HepG2 (cell line): ENCODE data around the gene DLST. TPM values are rescaled to one million over a fixed set of nuclear protein-coding genes. Genes with fewer than 3 reads are reported as not detected.

Source experiments
- CBX1 ChIP-seq: IDR thresholded peaks from one replicate; pipeline ENCODE4 v1.6.1; 2016; ENCODE audit warnings: antibody characterized with exemption, low read depth
- EEA1 ChIP-seq: sonication (generic); formaldehyde crosslinking; IDR thresholded peaks from 2 replicates; pipeline ENCODE4 v1.5.1; 2020; ENCODE audit warnings: mild to moderate bottlenecking, missing genetic modification reagents, borderline replicate concordance
- GPN1 ChIP-seq: sonication (generic); formaldehyde crosslinking; IDR thresholded peaks from 2 replicates; pipeline ENCODE4 v1.5.1; 2020; ENCODE audit warnings: missing genetic modification reagents, borderline replicate concordance
- ISL2 ChIP-seq: sonication (generic); formaldehyde crosslinking; IDR thresholded peaks from 2 replicates; pipeline ENCODE4 v1.5.0; 2020; ENCODE audit warnings: missing genetic modification reagents
- LCORL ChIP-seq, 2 experiments: fragments of 450-650 bp in 1 of 2; sonication (generic) in 1 of 2; formaldehyde crosslinking in 1 of 2; IDR thresholded peaks; 2 replicates each; pipeline versions ENCODE4 v1.5.0 to v1.6.1; 2017 to 2020; ENCODE audit warnings: antibody characterized with exemption in 1 of 2, missing genetic modification reagents in 1 of 2
- MATR3 ChIP-seq: sonication (generic); formaldehyde crosslinking; IDR thresholded peaks from 2 replicates; pipeline ENCODE4 v1.4.0; 2020; ENCODE audit warnings: missing genetic modification reagents
- MXD4 ChIP-seq: IDR thresholded peaks from 2 replicates; pipeline ENCODE4 v1.6.1; 2016; ENCODE audit warnings: mild to moderate bottlenecking, missing biosample characterization, missing genetic modification reagents
- PAWR ChIP-seq: sonication (generic); formaldehyde crosslinking; IDR thresholded peaks from 2 replicates; pipeline ENCODE4 v1.4.0; 2020; ENCODE audit warnings: missing genetic modification reagents, mild to moderate bottlenecking, borderline replicate concordance
- PLRG1 ChIP-seq: fragments of 450-650 bp; conservative IDR thresholded peaks from 2 replicates; pipeline ENCODE4 v1.6.1; 2016
- SKI ChIP-seq: fragments of 450-650 bp; IDR thresholded peaks from one replicate; pipeline ENCODE4 v1.6.1; 2018; ENCODE audit warnings: mild to moderate bottlenecking; ENCODE audit not compliant: partially characterized antibody
- SOX5 ChIP-seq: IDR thresholded peaks from 2 replicates; pipeline ENCODE4 v1.6.1; 2016; ENCODE audit warnings: borderline replicate concordance
- ZNF124 ChIP-seq: sonication (generic); formaldehyde crosslinking; IDR thresholded peaks from 2 replicates; pipeline ENCODE4 v1.4.0; 2020; ENCODE audit warnings: missing genetic modification reagents
- ZNF382 ChIP-seq: sonication (generic); formaldehyde crosslinking; IDR thresholded peaks from 2 replicates; pipeline ENCODE4 v1.5.0; 2020; ENCODE audit warnings: missing genetic modification reagents, mild to moderate bottlenecking, borderline replicate concordance
- ZNF605 ChIP-seq: sonication (generic); formaldehyde crosslinking; IDR thresholded peaks from 2 replicates; pipeline ENCODE4 v1.8.0; 2022; ENCODE audit warnings: mild to moderate bottlenecking, missing genetic modification reagents
- ZSCAN12 ChIP-seq: sonication (generic); formaldehyde crosslinking; IDR thresholded peaks from 2 replicates; pipeline ENCODE4 v1.9.0; 2021; ENCODE audit warnings: mild to moderate bottlenecking, missing genetic modification reagents
- polyA plus RNA-seq, 8 experiments: library from polyadenylated mRNA; depleted of rRNA in 3 of 8; stranded (reverse) in 7 of 8; unstranded in 1 of 8; fragments of >200 nt; fragmentation: Illumina TruSeq in 4 of 8; extraction: Trizol in 4 of 8; gene quantifications; 2 replicates each; pipeline versions ENCODE4 v1.2.1 to v1.2.3, GENCODE V29; 2011 to 2016; ENCODE audit warnings: low read depth in 4 of 8, missing spikeins in 1 of 8, mixed read lengths in 1 of 8; ENCODE audit not compliant: insufficient read depth in 1 of 8
- total RNA-seq, 5 experiments: library from RNA; depleted of rRNA; stranded (reverse); fragments of >200 nt; fragmentation: Illumina TruSeq; extraction: Trizol; gene quantifications; 2 replicates each; pipeline ENCODE4 v1.2.3, GENCODE V29; 2016; ENCODE audit warnings: low read depth in 1 of 5
- TF ChIP-seq, protein P1 (sequence below), 2 experiments: fragments of 450-650 bp in 1 of 2; sonication (generic) in 1 of 2; formaldehyde crosslinking; IDR thresholded peaks; 2 replicates each; pipeline versions ENCODE4 v1.5.0 to v1.8.0; 2020 to 2022; ENCODE audit warnings: mild to moderate bottlenecking in 1 of 2, missing genetic modification reagents in 1 of 2
- TF ChIP-seq, protein P2 (sequence below): sonication (generic); formaldehyde crosslinking; conservative IDR thresholded peaks from 2 replicates; pipeline ENCODE4 v1.8.0; 2022; ENCODE audit warnings: mild to moderate bottlenecking, moderate library complexity, missing genetic modification reagents
- TF ChIP-seq, protein P3 (sequence below), 2 experiments: fragments of 450-650 bp in 1 of 2; sonication (generic) in 1 of 2; formaldehyde crosslinking in 1 of 2; IDR thresholded peaks; 2 replicates each; pipeline versions ENCODE4 v1.6.1 to v1.8.0; 2016 to 2022; ENCODE audit warnings: antibody characterized with exemption in 1 of 2, mild to moderate bottlenecking in 1 of 2, missing genetic modification reagents in 1 of 2

The DLST gene
- total and polyA plus RNA-seq, 2 of the 13 experiments (the other 11 are each of a cell fraction or from before 2014, with no cell fraction given), result 56.5 to 94.3 TPM

DNA sequence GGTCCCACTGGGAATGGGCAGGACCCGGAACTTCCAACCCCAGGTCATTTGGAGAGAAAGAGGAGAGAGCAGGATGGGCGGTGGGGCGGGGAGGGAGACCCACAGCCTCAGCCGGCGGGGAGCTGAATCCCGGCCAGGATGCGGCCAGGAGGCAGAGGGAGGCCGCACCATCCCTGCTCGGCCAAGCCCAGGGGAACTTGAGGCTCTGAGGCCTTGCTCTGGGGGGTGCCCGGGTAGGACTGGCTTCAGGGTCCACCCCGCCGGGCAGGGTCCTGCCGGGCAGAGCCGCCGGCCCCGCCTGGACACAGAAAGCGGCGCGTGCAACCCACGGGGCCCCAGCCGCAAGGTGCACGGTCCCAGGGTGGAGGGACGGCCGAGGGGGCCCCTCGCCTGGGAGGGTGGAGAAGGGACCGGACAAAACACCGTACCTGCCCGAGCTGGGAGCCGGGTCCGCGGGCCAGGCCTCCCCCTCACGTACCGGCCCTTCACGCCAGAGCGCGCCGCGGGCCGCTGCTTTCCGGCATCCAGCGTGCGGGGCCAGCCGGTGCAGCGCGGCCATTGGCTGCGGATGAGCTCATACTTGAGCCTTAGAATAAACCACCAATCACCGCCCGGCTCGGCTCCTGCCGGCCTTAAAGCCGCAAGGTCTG lies 41.2 kb downstream of the DLST start, which contains the start of gene RPS6KL1 (continued):
- TF ChIP-seq PAWR, result no peak
- TF ChIP-seq SKI, result no peak
- no peak for TF ChIP-seq CBX1
- no peak for TF ChIP-seq GPN1 (CRISPR knock-in tag)
- TF ChIP-seq LCORL (IDR thresholded peaks at IDR 0.05), result no peak
- TF ChIP-seq LCORL (CRISPR knock-in tag; IDR thresholded peaks at IDR 0.05), result peak; percentile 61; the same call in 1 of the 2 replicates
- TF ChIP-seq ZNF382, result no peak
- TF ChIP-seq PLRG1, result no peak
- TF ChIP-seq MXD4 (CRISPR knock-in tag), result peak; percentile 45; the same call in 1 of the 2 replicates
- TF ChIP-seq MATR3 (CRISPR knock-in tag), result no peak
- peak; percentile 15; the same call in 1 of the 2 replicates for TF ChIP-seq ZNF605 (CRISPR knock-in tag)
- TF ChIP-seq, protein P1, sequence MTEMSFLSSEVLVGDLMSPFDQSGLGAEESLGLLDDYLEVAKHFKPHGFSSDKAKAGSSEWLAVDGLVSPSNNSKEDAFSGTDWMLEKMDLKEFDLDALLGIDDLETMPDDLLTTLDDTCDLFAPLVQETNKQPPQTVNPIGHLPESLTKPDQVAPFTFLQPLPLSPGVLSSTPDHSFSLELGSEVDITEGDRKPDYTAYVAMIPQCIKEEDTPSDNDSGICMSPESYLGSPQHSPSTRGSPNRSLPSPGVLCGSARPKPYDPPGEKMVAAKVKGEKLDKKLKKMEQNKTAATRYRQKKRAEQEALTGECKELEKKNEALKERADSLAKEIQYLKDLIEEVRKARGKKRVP (CRISPR knock-in tag; IDR thresholded peaks at IDR 0.05), result no peak
- TF ChIP-seq, protein P2, sequence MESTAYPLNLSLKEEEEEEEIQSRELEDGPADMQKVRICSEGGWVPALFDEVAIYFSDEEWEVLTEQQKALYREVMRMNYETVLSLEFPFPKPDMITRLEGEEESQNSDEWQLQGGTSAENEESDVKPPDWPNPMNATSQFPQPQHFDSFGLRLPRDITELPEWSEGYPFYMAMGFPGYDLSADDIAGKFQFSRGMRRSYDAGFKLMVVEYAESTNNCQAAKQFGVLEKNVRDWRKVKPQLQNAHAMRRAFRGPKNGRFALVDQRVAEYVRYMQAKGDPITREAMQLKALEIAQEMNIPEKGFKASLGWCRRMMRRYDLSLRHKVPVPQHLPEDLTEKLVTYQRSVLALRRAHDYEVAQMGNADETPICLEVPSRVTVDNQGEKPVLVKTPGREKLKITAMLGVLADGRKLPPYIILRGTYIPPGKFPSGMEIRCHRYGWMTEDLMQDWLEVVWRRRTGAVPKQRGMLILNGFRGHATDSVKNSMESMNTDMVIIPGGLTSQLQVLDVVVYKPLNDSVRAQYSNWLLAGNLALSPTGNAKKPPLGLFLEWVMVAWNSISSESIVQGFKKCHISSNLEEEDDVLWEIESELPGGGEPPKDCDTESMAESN (CRISPR knock-in tag), result peak; percentile 56; the same call in 1 of the 2 replicates
- TF ChIP-seq ISL2 (CRISPR knock-in tag), result 0 out of 2 replicates have a peak, but pooled peaks have one; percentile 21
- TF ChIP-seq, protein P3, sequence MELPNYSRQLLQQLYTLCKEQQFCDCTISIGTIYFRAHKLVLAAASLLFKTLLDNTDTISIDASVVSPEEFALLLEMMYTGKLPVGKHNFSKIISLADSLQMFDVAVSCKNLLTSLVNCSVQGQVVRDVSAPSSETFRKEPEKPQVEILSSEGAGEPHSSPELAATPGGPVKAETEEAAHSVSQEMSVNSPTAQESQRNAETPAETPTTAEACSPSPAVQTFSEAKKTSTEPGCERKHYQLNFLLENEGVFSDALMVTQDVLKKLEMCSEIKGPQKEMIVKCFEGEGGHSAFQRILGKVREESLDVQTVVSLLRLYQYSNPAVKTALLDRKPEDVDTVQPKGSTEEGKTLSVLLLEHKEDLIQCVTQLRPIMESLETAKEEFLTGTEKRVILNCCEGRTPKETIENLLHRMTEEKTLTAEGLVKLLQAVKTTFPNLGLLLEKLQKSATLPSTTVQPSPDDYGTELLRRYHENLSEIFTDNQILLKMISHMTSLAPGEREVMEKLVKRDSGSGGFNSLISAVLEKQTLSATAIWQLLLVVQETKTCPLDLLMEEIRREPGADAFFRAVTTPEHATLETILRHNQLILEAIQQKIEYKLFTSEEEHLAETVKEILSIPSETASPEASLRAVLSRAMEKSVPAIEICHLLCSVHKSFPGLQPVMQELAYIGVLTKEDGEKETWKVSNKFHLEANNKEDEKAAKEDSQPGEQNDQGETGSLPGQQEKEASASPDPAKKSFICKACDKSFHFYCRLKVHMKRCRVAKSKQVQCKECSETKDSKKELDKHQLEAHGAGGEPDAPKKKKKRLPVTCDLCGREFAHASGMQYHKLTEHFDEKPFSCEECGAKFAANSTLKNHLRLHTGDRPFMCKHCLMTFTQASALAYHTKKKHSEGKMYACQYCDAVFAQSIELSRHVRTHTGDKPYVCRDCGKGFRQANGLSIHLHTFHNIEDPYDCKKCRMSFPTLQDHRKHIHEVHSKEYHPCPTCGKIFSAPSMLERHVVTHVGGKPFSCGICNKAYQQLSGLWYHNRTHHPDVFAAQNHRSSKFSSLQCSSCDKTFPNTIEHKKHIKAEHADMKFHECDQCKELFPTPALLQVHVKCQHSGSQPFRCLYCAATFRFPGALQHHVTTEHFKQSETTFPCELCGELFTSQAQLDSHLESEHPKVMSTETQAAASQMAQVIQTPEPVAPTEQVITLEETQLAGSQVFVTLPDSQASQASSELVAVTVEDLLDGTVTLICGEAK (IDR thresholded peaks at IDR 0.05), result no peak
- TF ChIP-seq, protein P3 (CRISPR knock-in tag; IDR thresholded peaks at IDR 0.05), result no peak
- no peak for TF ChIP-seq EEA1
- no peak for TF ChIP-seq SOX5 (CRISPR knock-in tag)
- no peak for TF ChIP-seq ZSCAN12
- no peak for TF ChIP-seq ZNF124 (CRISPR knock-in tag)
